ENCODE data around the gene KDM4B. TPM values are rescaled to one million over a fixed set of nuclear protein-coding genes. Genes with fewer than 3 reads are reported as not detected.

The KDM4B gene
- total RNA-seq, 1 donor from 2014 or later = 46.0 TPM

DNA sequence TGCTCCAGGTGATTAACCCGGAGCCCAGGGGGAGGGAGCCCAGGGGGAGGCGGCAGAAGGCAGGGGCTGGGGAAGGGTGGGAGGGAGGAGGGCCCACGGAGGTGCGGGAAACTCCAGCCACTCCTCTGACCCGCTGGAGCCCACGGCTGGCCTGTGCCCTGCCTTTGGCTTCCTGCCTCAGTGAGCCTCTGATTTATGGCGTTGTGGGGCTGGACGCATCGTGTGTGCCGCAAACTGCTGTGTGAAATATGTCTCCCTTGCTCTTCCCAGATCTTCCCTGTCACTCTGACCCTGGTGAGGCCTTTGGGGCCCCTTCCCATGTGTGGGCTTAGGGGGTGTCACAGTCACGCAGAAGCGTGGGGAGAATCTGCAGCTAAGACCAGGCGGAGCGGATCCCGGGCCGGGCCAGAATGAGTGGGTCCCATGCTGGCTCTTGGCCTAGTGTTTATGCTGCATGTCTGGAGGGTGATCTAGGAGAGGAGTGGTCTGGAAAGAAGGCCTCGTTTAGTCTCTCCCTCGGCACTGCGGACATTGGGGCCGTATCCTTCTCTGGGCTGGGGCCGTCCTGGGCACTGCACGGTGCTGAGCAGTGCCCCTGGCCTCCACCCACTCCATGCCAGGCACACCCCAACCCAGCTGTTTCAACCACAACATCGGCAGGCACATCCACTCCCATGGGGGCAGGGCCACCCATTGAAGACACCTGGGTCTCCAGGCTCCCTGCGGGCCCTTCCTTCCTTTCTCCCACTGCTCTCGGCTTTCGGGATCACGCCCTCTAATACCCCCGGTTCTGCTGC is 123.0 kb downstream of the KDM4B start:
- H3K4me1 ChIP-seq = peaks cover 3 to 14% of the 10 kb centered on the region in 2 donors
- H3K9me3 ChIP-seq = no peaks in the 10 kb centered on the region
- H3K27ac ChIP-seq = peak overlapping the region; percentile 57 to 66
- TF ChIP-seq, protein P1, sequence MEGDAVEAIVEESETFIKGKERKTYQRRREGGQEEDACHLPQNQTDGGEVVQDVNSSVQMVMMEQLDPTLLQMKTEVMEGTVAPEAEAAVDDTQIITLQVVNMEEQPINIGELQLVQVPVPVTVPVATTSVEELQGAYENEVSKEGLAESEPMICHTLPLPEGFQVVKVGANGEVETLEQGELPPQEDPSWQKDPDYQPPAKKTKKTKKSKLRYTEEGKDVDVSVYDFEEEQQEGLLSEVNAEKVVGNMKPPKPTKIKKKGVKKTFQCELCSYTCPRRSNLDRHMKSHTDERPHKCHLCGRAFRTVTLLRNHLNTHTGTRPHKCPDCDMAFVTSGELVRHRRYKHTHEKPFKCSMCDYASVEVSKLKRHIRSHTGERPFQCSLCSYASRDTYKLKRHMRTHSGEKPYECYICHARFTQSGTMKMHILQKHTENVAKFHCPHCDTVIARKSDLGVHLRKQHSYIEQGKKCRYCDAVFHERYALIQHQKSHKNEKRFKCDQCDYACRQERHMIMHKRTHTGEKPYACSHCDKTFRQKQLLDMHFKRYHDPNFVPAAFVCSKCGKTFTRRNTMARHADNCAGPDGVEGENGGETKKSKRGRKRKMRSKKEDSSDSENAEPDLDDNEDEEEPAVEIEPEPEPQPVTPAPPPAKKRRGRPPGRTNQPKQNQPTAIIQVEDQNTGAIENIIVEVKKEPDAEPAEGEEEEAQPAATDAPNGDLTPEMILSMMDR (IDR thresholded peaks at IDR 0.05) = no peak
- intact Hi-C loops (cut with DNase I) = no loop called here
- no peak for DNase-seq (ENCODE audit: low spot score in 2 of 2)
- H3K27me3 ChIP-seq = no peaks in the 10 kb centered on the region
- H3K4me3 ChIP-seq = peak overlapping the region in 1 of 2 donors; percentile 3
- peaks cover 6 to 14% of the 10 kb centered on the region in 2 donors for H3K36me3 ChIP-seq

DNA sequence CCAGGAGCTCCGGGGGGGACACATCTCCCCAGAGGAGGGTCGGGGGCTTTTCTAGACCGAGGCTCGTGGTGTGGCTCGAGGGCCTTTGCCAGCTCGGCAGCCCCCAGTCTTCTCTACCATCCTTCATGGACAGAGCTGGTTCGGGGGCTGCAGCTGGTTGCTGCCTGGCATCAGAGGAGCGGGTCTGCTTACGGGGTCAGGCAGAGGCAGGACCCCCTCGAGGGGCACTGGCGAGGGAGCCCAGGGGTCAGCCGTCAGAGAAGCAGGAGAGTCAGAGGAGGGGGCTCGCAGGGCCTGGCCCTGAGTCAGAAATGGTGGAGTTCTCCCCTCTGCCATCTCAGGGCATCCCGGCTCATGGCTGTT is 123.5 kb downstream of the KDM4B start:
- Histone ChIP-seq H3K4me1 (peaks cover 3 to 14% of the 10 kb centered on the region in 2 donors), H3K4me3 (no peak overlapping the region), H3K9me3 (no peaks in the 10 kb centered on the region), H3K27me3 (no peaks in the 10 kb centered on the region), H3K27ac (peak overlapping the region in 1 of 2 donors; percentile 4), H3K36me3 (peaks cover 6 to 12% of the 10 kb centered on the region in 2 donors)
- TF ChIP-seq, protein P1 (IDR thresholded peaks at IDR 0.05) = no peak
- DNase-seq (ENCODE audit: low spot score in 2 of 2) = no peak
- intact Hi-C loops (cut with DNase I) = no loop called here

DNA sequence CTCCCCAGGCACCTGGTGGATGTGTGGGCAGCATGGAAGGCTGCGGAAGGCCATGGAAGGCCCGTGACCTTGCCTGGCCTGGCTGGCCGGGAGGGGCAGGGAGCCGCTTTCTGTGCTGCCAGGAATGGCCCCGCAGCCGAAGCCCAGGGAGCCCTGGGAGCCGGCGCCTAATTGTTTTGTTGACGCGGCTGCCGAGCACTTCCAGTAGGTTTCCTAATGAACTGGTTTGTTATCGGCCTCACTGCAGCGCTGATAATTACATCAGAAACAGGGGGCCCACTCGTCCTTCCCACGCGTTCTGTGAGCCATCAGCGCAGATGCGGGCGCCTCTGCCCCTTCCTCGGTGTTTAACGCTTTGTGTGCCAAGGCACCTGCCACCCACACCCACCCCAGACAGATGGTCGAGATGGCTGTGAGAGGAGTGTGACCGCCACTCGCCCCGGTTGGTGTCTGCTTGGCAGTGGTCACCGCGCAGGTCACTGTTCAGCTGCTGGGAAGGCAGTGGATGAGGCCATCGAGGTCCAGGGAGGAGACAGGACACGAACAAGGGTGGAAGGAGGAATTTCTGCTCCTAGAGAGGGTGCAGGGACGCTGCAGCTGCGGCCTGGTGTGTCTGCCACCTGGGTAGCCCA is 124.5 kb downstream of the KDM4B start:
- TF ChIP-seq, protein P1 (IDR thresholded peaks at IDR 0.05) = no peak
- no peak for DNase-seq (ENCODE audit: low spot score in 2 of 2)
- intact Hi-C loops (cut with DNase I) = no loop called here
- peaks cover 3 to 14% of the 10 kb centered on the region in 2 donors for H3K4me1 ChIP-seq
- peaks cover 0 to 3% of the 10 kb centered on the region in 2 donors for H3K9me3 ChIP-seq
- no peak overlapping the region for H3K4me3 ChIP-seq
- peak overlapping the region in 1 of 2 donors; percentile 4 for H3K27ac ChIP-seq
- H3K27me3 ChIP-seq = no peaks in the 10 kb centered on the region
- H3K36me3 ChIP-seq = peaks cover 2 to 5% of the 10 kb centered on the region in 2 donors

DNA sequence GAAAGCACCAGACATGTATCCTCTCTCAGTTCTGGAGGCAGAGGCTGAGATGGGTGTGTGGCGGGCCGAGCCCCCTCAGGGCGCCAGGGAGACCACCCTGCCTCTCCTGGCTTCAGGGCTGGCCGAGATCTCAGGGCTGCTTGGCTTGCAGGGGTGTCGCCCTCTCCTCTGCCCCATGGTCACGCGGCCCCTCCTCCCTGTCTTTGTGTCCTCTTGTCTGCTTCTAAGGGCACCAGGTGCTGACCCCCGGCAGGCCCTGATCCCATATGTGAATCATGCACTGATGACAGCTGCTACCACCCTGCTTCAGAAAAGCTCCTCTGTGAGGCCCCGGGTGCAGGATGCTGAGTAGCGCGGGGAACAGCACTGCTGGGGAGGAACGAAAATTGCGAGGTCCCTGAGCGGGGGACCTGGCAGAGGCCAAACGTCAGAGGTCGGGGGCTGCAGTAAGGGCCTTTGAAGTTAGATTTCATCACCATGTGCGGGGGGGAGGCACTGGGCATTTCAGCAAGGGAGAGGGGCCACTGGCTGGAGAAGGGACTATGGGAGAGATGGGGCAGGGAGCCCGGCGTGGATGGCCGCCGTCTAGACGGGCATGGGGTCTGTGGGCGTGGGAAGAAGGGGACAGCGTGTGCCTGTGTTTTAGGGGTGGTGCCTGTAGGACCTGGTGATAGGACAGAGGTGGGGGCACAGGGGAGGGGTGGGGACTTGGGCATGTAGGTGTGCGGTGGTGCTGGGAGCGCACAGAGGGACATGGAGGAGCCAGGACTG is 125.2 kb downstream of the KDM4B start:
- H3K4me3 ChIP-seq = no peak overlapping the region
- peaks cover 2 to 11% of the 10 kb centered on the region in 2 donors for H3K36me3 ChIP-seq
- no peak overlapping the region for H3K27ac ChIP-seq
- H3K9me3 ChIP-seq = peaks cover 2 to 10% of the 10 kb centered on the region in 2 donors
- intact Hi-C loops (cut with DNase I) = no loop called here
- TF ChIP-seq, protein P1 (IDR thresholded peaks at IDR 0.05) = no peak
- H3K27me3 ChIP-seq = no peaks in the 10 kb centered on the region
- H3K4me1 ChIP-seq = peaks cover 3 to 14% of the 10 kb centered on the region in 2 donors
- DNase-seq (ENCODE audit: low spot score in 2 of 2) = no peak

DNA sequence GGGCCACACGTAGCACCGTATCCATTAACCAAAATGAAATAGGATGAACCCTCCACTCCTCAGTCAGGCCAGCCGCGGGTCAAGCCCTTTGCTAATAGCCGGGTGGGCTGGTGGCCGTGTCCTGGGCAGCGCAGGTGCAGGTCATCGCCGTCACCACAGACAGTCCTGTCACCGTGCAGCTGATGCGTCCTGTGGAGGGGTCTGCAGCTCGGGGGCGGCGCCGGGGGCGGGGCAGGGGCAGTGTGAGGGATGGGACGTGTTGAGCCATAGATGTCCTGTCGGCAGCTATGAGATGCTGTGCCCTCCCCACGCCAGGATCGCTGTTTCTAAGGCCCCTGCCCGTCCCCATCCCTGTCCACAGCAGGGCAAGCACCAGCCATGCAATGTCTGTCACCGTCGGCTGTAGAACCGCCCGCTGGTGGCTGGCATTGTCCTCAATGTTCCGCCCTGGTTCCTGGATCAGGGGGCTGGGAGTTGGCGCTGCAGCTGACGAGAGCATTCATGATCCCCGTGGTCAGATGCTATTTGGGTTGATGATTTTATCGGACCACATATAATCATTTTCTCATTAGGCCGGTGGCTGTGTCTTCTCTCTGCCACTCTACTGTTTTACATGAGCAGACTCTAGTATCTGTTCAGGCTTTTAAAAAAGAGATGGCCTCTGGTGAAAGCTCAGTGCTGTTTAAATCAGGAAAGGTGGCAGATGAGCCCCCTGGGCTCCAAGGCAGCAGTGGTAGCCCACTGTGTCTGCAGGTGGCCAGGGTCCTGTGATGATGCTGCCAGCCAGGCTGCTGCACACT is 126.1 kb downstream of the KDM4B start:
- H3K4me1 ChIP-seq = peaks cover 3 to 14% of the 10 kb centered on the region in 2 donors
- TF ChIP-seq, protein P1 (IDR thresholded peaks at IDR 0.05) = no peak
- no peak for DNase-seq (ENCODE audit: low spot score in 2 of 2)
- H3K27me3 ChIP-seq = no peaks in the 10 kb centered on the region
- intact Hi-C loops (cut with DNase I) = no loop called here
- no peak overlapping the region for H3K27ac ChIP-seq
- peaks cover 11 to 19% of the 10 kb centered on the region in 2 donors for H3K9me3 ChIP-seq
- H3K36me3 ChIP-seq = peaks cover 6 to 20% of the 10 kb centered on the region in 2 donors
- H3K4me3 ChIP-seq = no peak overlapping the region
